ENCODE results near the gene RPS6KB2.

RPS6KB2 gene

DNA sequence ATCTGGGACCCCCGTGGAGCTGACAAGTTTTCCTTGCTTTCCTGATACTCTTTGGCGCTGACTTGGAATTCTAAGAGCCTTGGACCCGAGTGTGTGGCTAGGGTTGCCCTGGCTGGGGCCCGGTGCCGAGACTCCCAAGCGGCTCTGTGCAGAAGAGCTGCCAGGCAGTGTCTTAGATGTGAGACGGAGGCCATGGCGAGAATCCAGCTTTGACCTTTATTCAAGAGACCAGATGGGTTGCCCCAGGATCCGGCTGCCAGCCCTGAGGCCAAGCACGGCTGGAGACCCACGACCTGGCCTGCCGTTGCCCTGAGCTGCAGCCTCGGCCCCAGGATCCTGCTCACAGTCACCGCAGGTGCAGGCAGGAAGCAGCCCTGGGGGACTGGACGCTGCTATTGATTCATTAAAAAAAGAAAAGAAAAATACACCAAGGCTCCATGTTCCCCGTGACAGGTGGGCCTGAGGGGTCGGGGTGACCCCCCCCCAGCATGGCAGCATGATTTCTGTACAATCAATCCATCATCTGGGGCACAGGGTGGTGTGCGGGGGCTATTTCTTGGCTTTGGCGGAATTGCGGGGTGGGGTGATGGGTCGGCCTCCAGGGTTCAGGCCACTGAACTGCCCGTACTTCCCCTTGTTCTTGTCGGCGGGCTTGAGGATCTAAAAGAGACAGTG, 30.2 kb upstream of the RPS6KB2 start:
- Histone ChIP-seq H3K36me3 (ENCODE audit: insufficient read depth, low read length) (peaks cover 59% of the 10 kb centered on the region), H3K4me2 (ENCODE audit: low read length) (peak overlapping the region; percentile 96; the same call in 1 of the 2 replicates), H3K9me2 (ENCODE audit: low read depth, low read length) (no peaks in the 10 kb centered on the region), H3K4me3 (ENCODE audit: low read depth, low read length, poor library complexity, severe bottlenecking) (no peak overlapping the region), H3K4me1 (ENCODE audit: insufficient read depth, low read length, severe bottlenecking) (peaks cover 61% of the 10 kb centered on the region), H3K9ac (ENCODE audit: low read length) (no peak overlapping the region; the same call in 1 of the 2 replicates), H4K20me1 (ENCODE audit: insufficient read depth, low read length) (no peaks in the 10 kb centered on the region), H3K27me3 (ENCODE audit: insufficient read depth, low read length) (no peaks in the 10 kb centered on the region), H2AFZ (ENCODE audit: low read length) (no peak overlapping the region), H3K79me2 (ENCODE audit: insufficient read depth, low read length) (peaks cover 9% of the 10 kb centered on the region; the same call in 1 of the 2 replicates), H3K9me3 (ENCODE audit: low read length) (no peaks in the 10 kb centered on the region), H3K27ac (ENCODE audit: low read depth, low read length, poor library complexity, severe bottlenecking) (peak overlapping the region; percentile 50), H3F3A (ENCODE audit: insufficient read depth, low read length) (no peaks in the 10 kb centered on the region; the same call in 1 of the 2 replicates)
- no peak for TF ChIP-seq EZH2 (IDR thresholded peaks at IDR 0.05; ENCODE audit: borderline replicate concordance, low read length)
- TF ChIP-seq, protein P1, sequence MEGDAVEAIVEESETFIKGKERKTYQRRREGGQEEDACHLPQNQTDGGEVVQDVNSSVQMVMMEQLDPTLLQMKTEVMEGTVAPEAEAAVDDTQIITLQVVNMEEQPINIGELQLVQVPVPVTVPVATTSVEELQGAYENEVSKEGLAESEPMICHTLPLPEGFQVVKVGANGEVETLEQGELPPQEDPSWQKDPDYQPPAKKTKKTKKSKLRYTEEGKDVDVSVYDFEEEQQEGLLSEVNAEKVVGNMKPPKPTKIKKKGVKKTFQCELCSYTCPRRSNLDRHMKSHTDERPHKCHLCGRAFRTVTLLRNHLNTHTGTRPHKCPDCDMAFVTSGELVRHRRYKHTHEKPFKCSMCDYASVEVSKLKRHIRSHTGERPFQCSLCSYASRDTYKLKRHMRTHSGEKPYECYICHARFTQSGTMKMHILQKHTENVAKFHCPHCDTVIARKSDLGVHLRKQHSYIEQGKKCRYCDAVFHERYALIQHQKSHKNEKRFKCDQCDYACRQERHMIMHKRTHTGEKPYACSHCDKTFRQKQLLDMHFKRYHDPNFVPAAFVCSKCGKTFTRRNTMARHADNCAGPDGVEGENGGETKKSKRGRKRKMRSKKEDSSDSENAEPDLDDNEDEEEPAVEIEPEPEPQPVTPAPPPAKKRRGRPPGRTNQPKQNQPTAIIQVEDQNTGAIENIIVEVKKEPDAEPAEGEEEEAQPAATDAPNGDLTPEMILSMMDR (IDR thresholded peaks at IDR 0.05; ENCODE audit: low read length): no peak

DNA sequence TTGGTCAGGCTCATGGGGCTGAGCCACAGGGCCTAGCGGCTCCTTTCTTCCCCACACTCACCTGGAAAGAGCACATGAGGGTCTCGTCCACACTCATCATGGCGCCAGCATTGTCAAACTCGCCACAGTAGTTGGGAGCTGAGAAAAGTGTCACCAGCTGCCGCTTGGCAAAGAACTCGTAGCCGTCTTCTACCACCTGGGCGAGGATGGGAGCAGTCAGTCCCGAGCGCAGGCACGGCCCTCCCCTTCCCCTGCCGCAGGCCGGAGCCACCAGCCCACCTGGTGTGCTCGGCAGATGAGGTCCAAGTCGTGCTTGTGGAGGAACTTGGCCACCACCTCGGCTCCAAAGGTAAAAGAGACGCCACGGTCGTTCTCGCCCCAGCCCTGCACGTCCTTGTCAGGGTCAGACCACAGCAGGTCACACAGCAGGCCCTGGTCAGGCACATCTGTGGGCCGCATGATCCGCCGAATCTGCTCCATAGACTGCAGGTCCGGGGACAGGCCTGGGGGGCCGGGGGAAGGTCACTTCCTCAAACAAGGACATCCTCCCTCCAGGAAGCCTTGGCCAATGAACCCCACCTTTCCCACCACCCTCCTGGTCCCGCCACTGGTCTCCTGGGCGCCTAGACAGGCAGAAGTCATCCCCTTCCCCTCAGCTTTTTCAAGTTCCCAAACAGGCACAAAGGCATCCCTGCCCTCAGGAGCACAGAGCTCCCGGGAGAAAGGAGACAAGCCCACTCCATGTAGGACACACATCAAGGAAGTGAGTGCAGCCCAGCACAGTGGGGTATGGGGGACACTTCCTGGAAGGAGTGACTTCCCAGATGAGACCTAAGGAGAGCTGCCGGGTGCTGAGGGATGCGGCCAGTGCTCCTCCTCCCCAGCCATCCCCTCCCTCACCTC, 29.4 kb upstream of the RPS6KB2 start:
- Histone ChIP-seq H3K79me2 (ENCODE audit: insufficient read depth, low read length) (peaks cover 9% of the 10 kb centered on the region; the same call in 1 of the 2 replicates), H3K4me3 (ENCODE audit: low read depth, low read length, poor library complexity, severe bottlenecking) (peak overlapping the region; percentile 94), H3K36me3 (ENCODE audit: insufficient read depth, low read length) (peaks cover 53% of the 10 kb centered on the region)

GRCh38 chr11:67400251-67400941, 27.9 kb upstream of the RPS6KB2 start:
- Histone ChIP-seq H3K27ac (ENCODE audit: low read depth, low read length, poor library complexity, severe bottlenecking) (peak overlapping the region; percentile 71), H2AFZ (ENCODE audit: low read length) (no peak overlapping the region), H3K9me3 (ENCODE audit: low read length) (no peaks in the 10 kb centered on the region), H4K20me1 (ENCODE audit: insufficient read depth, low read length) (no peaks in the 10 kb centered on the region), H3K79me2 (ENCODE audit: insufficient read depth, low read length) (peaks cover 9% of the 10 kb centered on the region; the same call in 1 of the 2 replicates), H3K4me2 (ENCODE audit: low read length) (peak overlapping the region; percentile 96), H3K4me3 (ENCODE audit: low read depth, low read length, poor library complexity, severe bottlenecking) (peak overlapping the region; percentile 94), H3F3A (ENCODE audit: insufficient read depth, low read length) (no peaks in the 10 kb centered on the region; the same call in 1 of the 2 replicates), H3K4me1 (ENCODE audit: insufficient read depth, low read length, severe bottlenecking) (peaks cover 77% of the 10 kb centered on the region), H3K9me2 (ENCODE audit: low read depth, low read length) (no peaks in the 10 kb centered on the region), H3K27me3 (ENCODE audit: insufficient read depth, low read length) (no peaks in the 10 kb centered on the region), H3K36me3 (ENCODE audit: insufficient read depth, low read length) (peaks cover 43% of the 10 kb centered on the region), H3K9ac (ENCODE audit: low read length) (peak overlapping the region; percentile 96)
- TF ChIP-seq, protein P1 (IDR thresholded peaks at IDR 0.05; ENCODE audit: low read length): no peak
- no peak for TF ChIP-seq EZH2 (IDR thresholded peaks at IDR 0.05; ENCODE audit: borderline replicate concordance, low read length)

More for the DNA sequence above, 29.4 kb upstream of the RPS6KB2 start:
- Histone ChIP-seq H3K9ac (ENCODE audit: low read length) (peak overlapping the region; percentile 30; the same call in 1 of the 2 replicates), H2AFZ (ENCODE audit: low read length) (no peak overlapping the region), H3F3A (ENCODE audit: insufficient read depth, low read length) (no peaks in the 10 kb centered on the region; the same call in 1 of the 2 replicates), H3K4me1 (ENCODE audit: insufficient read depth, low read length, severe bottlenecking) (peaks cover 64% of the 10 kb centered on the region), H3K9me2 (ENCODE audit: low read depth, low read length) (no peaks in the 10 kb centered on the region), H3K27ac (ENCODE audit: low read depth, low read length, poor library complexity, severe bottlenecking) (peak overlapping the region; percentile 50), H3K4me2 (ENCODE audit: low read length) (peak overlapping the region; percentile 96), H3K9me3 (ENCODE audit: low read length) (no peaks in the 10 kb centered on the region), H4K20me1 (ENCODE audit: insufficient read depth, low read length) (no peaks in the 10 kb centered on the region), H3K27me3 (ENCODE audit: insufficient read depth, low read length) (no peaks in the 10 kb centered on the region)
- TF ChIP-seq EZH2 (IDR thresholded peaks at IDR 0.05; ENCODE audit: borderline replicate concordance, low read length): no peak
- TF ChIP-seq, protein P1 (IDR thresholded peaks at IDR 0.05; ENCODE audit: low read length): no peak

Measured in OCI-LY1 (cell line).